ENCODE measurements around the gene GNB1L.
"Not testable (repeated sequence)": the region's sequence is repeated elsewhere in the genome, so short reads cannot be mapped to it uniquely, and the experiment has no call there.

Gene GNB1L

DNA sequence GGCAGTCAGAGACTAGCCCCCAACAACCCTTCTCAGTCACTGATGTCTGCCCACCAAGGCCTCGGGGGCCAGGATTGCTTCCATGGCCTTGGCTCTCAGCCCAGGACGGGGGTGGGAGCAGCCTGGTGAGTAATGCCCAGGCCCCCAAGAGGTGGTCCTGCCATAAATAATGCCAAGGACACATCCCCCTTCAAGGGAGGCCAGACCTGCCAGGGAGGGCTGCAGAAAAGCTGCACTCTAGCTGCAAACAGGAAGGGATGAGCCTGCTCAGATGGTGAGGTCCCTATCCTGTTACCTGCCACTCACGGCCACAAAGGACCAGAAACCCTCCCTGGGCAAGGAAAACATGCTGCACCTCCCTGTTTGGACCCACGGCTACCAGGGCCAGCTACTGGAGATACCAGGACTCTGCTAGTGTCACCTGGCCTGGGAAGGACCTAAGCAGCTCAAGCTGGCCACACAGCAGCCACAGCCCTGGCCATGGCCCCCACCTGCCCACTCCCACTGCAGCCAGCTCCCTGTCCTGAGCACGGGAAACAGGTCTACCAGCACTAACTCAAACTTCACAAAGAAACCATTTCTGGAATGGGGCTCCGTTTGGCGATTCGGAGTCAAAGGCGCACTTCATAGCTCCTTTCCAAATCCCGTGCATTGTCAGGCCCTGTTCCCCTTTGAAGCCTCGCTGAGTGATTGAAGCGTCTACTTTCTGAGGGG lies 12.1 kb downstream of the GNB1L start:
- DNase-seq: no peak

GRCh38 chr22:19841641-19842392 lies 12.9 kb downstream of the GNB1L start:
- no peak for DNase-seq

GRCh38 chr22:19840955-19841640 lies 13.6 kb downstream of the GNB1L start:
- DNase-seq: no peak

- DNase-seq: no peak
Observed at GRCh38 chr22:19840059-19840458, 14.6 kb downstream of the GNB1L start.

DNA sequence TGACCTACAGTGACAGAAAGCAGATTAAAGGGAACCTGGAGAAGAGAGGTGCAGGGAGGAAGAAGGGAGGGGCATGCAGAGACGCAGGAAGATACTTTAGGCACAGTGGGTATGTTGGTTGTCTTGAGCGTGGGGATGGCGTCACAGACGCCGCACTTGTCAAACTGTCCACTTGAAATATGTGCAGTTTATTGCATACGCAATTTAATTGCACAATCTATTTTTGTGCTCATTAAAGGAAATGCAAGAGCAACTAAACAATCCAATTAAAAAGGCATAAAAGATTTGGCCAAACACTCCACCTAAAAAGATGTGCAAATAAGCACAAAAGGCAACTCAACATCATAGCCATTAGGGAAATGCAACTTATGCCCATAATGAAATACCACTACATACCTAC lies 16.8 kb downstream of the GNB1L start:
- no peak for DNase-seq

DNA sequence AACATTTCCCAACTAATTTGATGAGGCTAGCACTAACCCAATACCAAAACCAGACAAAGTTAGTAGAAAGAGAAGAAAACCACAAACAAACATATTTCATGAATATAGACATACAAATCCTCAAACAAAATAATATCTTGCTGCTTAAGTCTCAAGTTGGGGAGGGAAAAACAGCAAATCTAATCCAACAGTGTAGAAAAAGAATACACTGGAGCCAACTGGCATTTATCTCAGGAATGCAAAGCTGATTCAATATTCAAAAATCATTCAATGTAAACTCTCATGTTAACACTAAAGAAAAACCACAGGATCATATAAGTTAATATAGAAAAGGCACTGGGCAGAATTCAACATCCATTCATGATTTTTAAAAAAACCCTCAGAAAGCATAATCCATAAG lies 18.2 kb downstream of the GNB1L start:
- no peak for DNase-seq

GRCh38 chr22:19834599-19834998 lies 20.1 kb downstream of the GNB1L start:
- DNase-seq: no peak

- not testable (repeated sequence) for DNase-seq
Observed at GRCh38 chr22:19833327-19833726, 21.3 kb downstream of the GNB1L start.

DNA sequence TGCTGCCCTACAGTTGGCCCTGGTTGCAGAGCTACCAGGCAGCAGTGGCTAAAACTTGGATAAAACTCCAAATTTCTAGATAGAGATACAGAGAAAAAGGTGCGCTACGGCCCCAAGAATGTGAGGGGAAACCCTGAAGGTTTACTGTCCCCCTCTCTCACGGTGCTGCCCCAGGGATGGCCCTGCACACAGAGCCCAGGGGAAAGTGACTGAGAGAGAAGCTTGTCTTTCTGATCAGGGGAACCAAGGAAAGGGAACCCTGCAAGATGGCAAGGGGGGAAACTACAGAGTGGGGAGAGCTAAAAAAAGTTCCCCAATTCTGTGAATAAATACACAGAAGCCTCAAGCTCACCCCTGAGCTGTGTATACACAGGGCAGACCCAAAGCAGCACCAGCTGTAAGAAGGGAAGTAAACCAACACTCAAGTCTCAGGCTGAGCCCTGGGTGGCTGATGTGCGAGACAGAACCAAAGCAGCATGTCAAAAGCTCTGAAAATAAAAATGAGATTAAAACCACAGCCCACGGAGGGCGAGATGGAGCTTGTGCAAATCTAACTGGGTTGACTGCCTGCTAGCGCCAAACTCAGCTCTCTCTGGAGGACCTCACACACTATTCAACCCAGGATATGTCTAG lies 22.1 kb downstream of the GNB1L start:
- no peak for DNase-seq

DNA sequence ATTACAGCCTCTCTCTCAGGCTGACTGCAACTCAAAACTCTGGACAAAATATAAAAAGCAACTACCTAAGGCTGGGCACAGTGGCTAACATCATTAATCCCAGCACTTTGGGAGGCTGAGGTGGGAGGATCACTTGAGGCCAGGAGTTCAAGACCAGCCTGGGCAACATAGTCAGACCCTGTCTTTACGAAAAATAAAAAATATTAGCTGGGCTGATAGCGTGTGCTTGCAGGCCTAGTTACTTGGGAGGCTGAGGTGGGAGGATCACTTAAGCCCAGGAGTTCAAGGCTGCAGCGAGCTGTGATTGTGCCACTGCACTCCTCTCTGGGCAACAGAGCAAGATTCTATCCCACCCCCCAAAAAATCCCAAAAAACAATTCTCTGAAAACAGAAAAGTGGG lies 22.7 kb downstream of the GNB1L start:
- not testable (repeated sequence) for DNase-seq

DNA sequence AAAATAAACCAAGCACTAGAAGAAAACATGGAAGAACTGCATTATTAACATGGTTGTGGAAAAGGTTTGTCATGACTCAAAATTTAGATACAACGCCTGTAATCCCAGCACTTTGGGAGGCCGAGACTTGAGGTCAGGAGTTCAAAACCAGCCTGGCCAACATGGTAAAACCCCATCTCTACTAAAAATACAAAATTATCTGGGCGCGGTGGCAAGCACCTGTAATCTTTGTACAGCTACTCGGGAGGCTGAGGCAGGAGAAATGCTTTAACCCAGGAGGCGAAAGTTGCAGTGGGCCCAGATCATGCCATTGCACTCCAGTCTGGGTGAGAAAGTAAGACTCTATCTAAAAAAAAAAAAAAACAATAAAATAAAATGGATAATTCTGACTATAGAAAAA lies 23.7 kb downstream of the GNB1L start:
- no peak for DNase-seq

DNA sequence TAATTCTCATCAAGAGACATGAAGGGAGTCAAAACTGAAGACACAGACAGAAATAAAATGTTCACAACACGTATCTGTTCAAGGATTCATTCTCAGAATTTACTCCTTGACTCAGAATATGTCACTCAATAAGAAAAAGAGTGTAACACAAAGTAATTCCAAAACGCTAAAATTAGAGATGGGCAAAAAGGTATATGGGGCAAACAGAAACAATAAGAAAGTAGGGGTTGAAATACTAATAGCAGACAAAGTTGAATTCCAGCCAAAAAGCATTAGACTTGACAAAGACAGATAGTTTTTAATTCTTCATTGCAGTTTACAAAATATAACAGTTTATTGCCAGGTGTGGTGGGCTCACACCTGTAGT lies 26.7 kb downstream of the GNB1L start:
- DNase-seq: no peak

DNA sequence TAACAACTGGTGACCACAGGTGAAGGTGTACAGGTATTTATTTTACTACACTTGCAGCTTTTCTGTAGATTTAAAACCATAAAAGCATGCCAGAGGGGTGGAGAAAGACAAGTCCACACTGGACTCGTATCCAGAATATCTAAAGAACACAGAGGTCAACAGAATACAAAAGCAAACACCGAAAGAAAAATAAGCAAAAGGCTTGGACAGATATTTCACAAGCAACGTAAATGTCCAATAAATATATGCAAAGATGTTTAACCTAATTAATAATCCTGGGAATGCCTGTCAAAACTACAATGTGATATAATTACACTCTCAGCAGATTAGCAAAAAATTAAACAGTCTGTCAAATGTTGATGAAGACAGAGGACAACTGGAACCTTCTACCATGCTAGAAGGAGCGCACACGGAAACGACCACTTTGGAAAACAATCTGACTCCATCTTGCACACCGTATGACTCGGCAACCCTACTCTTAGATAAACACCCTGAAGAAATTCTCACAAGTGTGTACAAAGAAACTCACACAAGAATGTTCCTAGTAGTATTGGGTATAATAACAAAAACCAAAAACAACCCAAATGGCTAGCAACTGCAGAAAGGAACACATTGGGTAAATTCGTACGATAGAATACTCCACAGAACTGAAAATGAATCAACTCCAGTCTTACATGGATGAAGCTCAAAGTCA lies 27.2 kb downstream of the GNB1L start:
- no peak for DNase-seq

DNA sequence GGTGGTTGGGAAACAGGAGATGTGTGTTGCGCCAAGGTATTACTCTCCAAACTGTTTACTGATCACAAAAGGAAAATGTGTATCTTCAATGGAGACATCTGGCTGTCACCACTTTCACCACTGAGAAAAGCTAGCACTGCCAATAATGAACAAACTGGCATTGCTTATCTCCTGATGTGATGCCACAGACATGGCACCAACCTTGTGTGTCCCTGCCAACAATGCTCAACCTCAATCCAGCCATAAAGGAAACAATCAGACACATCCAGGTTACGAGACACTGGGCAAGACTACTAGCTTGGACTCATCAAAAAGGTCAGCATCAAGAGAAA lies 28.1 kb downstream of the GNB1L start:
- DNase-seq: no peak

GRCh38 chr22:19825904-19826618 lies 28.6 kb downstream of the GNB1L start:
- no peak for DNase-seq

GRCh38 chr22:19824926-19825339 lies 29.7 kb downstream of the GNB1L start:
- DNase-seq: no peak

DNA sequence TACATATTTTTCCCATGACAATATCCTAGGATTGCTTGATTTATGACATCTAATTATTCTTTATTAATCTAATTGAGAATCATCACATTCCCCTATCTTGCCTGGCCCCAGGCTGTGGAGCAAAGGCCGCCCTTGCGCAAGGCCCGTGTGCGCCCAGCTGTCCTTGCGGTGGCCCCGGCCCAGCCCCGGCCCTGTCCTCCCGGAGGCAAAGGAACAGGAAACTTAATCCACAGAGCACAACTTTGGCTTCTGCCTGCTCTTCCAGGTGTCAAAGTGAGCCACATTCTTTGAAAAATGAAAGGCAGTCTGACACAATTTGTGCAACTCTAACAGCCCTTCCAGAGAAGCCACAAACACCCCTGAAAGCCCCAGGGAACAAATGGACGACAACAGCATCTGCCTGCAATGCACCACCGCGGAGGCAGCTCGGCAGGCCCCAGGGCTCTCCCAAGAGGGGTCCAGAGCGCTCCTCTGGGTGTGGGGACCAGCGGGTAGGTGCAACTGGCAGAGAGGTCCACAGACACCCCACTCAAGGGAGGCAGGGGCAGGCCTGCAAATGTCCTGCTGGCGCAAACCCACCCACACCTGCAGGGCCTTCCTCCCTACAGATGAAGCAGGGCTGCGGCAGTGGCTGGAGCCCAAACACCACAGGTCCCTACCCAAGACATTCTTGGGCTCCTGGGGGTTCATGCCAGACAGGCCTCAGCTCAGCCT lies 30.3 kb downstream of the GNB1L start:
- no peak for DNase-seq

DNA sequence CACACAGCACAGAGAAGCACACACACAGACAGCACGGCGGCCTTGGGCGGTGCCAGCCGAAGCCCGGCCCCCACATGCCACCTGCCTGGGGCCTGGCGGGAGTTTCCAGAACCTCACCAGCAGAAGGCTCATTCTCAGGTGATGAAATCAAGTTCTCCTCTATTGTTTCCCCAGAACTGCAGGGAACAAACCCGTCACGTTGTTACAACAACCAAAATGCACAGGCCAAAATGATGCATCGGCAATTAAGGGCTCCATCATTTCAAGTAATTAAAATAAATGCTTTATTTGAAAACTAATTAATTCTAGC lies 30.8 kb downstream of the GNB1L start:
- DNase-seq: no peak

DNA sequence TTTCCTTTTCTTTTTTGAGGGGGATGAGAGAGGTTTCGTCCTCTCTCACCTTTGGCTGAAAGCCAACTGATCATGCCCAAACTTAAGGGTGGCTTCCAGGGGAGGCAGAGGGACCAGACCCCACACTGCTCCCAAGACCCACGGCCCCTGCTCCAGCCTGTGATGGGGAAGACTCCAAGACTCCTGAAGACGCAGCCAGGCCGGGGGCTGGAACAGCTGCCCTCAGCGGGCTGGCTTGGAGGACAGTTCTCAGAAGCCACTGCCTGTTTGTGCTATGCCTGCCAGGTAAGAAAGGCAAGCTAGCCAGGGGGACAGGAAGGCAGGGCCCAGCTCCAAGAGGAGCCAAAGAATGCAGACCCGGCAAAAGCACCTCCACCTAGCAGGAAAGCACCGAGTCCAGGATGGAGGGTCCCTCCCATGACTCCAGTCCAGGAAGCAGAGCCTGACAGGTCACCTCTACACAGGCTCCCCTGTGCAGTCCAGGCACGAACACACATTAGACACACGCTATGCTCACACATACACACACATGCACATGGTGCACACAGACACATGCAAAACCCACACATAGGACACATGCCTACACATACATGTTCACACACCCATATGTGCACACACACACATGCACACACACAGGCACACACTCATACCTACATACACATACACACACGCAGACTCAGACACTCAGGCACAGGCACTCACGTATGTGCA lies 31.3 kb downstream of the GNB1L start:
- no peak for DNase-seq

GRCh38 chr22:19822301-19823117 lies 32.2 kb downstream of the GNB1L start:
- no peak for DNase-seq
